ENCODE results near the gene EFCAB5. TPM values are rescaled to one million over a fixed set of nuclear protein-coding genes. Genes with fewer than 3 reads are reported as not detected.
A peak's percentile ranks its signal among the peaks of the same experiment; 100 is the strongest.
"Not testable (repeated sequence)": the region's sequence is repeated elsewhere in the genome, so short reads cannot be mapped to it uniquely, and the experiment has no call there.

The EFCAB5 gene
- total and polyA plus RNA-seq, 8 donors, result 0.09 to 0.54 (median 0.38) TPM; not detected in 1

GRCh38 chr17:29931231-29931932 lies 10.1 kb upstream of the EFCAB5 start:
- ATAC-seq, result peak; percentile 46 to 78 (median 69)
- FAIRE-seq, result no peak
- WGBS, 2 donors, result 0 to 1% methylated on average over 3 of the region's 3 CpGs
- Histone ChIP-seq H3K4me3 (peak overlapping the region in 2 of 4 donors; percentile 58 to 82), H3K9me3 (no peaks in the 10 kb centered on the region), H3K27me3 (no peaks in the 10 kb centered on the region), H3K27ac (peak overlapping the region in 2 of 4 donors; percentile 91 to 94), H3K36me3 (no peaks in the 10 kb centered on the region), H3K4me1 (peaks cover 10 to 27% (median 22%) of the 10 kb centered on the region in 3 donors)
- peak; percentile 66 to 79 (median 74) for TF ChIP-seq CTCF (IDR thresholded peaks at IDR 0.05)
- intact Hi-C loops (cut with DNase I), result loop anchor here in 2 of 3 donors (5.0 to 10.0 kb wide), 2 partner anchors 124 to 127 kb away; no protein-coding TSS in a partner anchor
- DNase-seq, result peak in 4 of 6 donors; percentile 36 to 62 (median 57)

DNA sequence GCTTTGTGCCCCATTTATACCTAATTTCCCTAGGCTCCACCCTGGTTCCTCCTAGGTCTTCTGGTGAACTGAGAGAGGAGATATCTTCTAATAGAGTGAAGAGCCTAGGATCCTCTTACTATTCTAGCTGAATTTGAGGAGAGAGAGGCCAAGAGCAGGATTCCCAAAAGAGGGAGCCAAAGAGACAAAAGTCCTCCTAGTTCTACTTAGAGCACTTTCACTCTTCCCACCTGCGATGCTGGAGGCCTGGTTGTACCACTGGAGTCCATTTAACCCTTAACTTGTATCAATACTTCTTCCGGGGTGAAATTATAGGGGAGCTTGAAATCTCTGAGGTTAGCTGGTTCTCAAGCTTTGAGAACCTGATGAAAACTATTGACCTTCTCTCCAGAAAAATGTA lies 8.1 kb upstream of the EFCAB5 start:
- Histone ChIP-seq H3K27ac (no peak overlapping the region), H3K36me3 (no peaks in the 10 kb centered on the region), H3K4me1 (peaks cover under 1 to 14% (median 8%) of the 10 kb centered on the region in 3 donors), H3K9me3 (no peaks in the 10 kb centered on the region), H3K27me3 (no peaks in the 10 kb centered on the region), H3K4me3 (no peak overlapping the region)
- intact Hi-C loops (cut with DNase I), result loop anchor here in 2 of 3 donors (5.0 to 10.0 kb wide), 2 partner anchors 126 to 129 kb away; no protein-coding TSS in a partner anchor
- WGBS, 2 donors, result 30 to 45% methylated on average over 2 of the region's 2 CpGs
- ATAC-seq, result no peak
- TF ChIP-seq CTCF (IDR thresholded peaks at IDR 0.05), result no peak
- DNase-seq, result no peak
- FAIRE-seq, result no peak

GRCh38 chr17:29935909-29936308 lies 5.5 kb upstream of the EFCAB5 start:
- not testable (repeated sequence) for H3K4me3 ChIP-seq, H3K27ac ChIP-seq, DNase-seq, FAIRE-seq, H3K9me3 ChIP-seq, H3K36me3 ChIP-seq, H3K4me1 ChIP-seq, ATAC-seq, H3K27me3 ChIP-seq
- intact Hi-C loops (cut with DNase I), result loop anchor here in 1 of 3 donors (10.0 kb wide), 1 partner anchor 131 kb away; no protein-coding TSS in a partner anchor
- WGBS, 2 donors, result 81 to 91% methylated on average over 3 of the region's 3 CpGs

DNA sequence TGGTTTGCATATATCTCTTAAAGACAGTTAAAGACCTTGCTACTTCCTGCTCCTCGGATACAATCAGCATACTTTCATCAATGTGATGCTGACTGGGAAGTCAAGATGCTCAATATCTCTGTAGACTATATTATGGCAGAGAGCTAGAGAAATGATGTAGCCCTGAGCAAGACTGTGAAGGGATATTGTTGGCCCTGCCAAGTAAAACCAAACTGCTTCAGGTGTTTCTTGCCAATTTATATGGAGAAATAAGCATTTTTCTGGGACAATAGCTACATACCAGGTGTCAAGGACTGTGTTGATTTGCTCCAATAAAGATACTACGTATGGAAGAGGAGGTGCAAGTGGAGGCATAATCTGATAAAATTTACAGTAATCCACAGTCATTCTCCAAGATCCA lies 4.7 kb upstream of the EFCAB5 start:
- no peak for TF ChIP-seq CTCF (IDR thresholded peaks at IDR 0.05)
- 69 to 80% methylated on average over 2 of the region's 2 CpGs for whole genome bisulfite sequencing, 2 donors
- intact Hi-C loops (cut with DNase I), result loop anchor here in 1 of 3 donors (10.0 kb wide), 1 partner anchor 132 kb away; no protein-coding TSS in a partner anchor
- H3K9me3 ChIP-seq, result no peaks in the 10 kb centered on the region
- ATAC-seq, result no peak
- no peak overlapping the region for H3K27ac ChIP-seq
- H3K4me3 ChIP-seq, result no peak overlapping the region
- no peaks in the 10 kb centered on the region for H3K36me3 ChIP-seq
- no peaks in the 10 kb centered on the region for H3K27me3 ChIP-seq
- no peak for FAIRE-seq
- DNase-seq, result no peak
- H3K4me1 ChIP-seq, result peaks cover 0 to 2% (median under 1%) of the 10 kb centered on the region in 3 donors

- no peaks in the 10 kb centered on the region for H3K9me3 ChIP-seq
- no peaks in the 10 kb centered on the region for H3K27me3 ChIP-seq
- no peaks in the 10 kb centered on the region for H3K36me3 ChIP-seq
- no peak overlapping the region for H3K27ac ChIP-seq
- ATAC-seq (no peak), FAIRE-seq (no peak), DNase-seq (no peak)
- no peak for TF ChIP-seq CTCF (IDR thresholded peaks at IDR 0.05)
- intact Hi-C loops (cut with DNase I), result no loop called here
- H3K4me1 ChIP-seq, result no peaks in the 10 kb centered on the region
- no peak overlapping the region for H3K4me3 ChIP-seq
- 83 to 89% methylated on average over 2 of the region's 2 CpGs for WGBS, 2 donors
These were observed 3.8 kb downstream of the EFCAB5 start for GRCh38 chr17:29945281-29945680.

Measured in pancreas (tissue), 10 donors.